Neural progenitor cell (in vitro differentiated cells): Measurements from ENCODE around the gene CYP1A2. TPM values are rescaled to one million over a fixed set of nuclear protein-coding genes. Genes with fewer than 3 reads are reported as not detected.
A peak's percentile ranks its signal among the peaks of the same experiment; 100 is the strongest.

Experiments
- DNase-seq: peaks from one replicate; pipeline ENCODE4 v3.0.0-alpha.2; 2016; ENCODE audit warnings: low spot score
- H2AFZ ChIP-seq: fragments of 200-600 bp; sonication (generic); replicated peaks from 2 replicates; pipeline ENCODE4 v1.6.1; 2016; ENCODE audit warnings: antibody characterized with exemption
- H3F3A ChIP-seq: fragments of 200-600 bp; sonication (generic); 2 replicates; pipeline ENCODE4 v1.6.1; 2016; ENCODE audit warnings: antibody characterized with exemption, low read depth
- H3K27ac ChIP-seq: fragments of 200-600 bp; sonication (generic); 2 replicates; pipeline ENCODE4 v1.5.1; 2016; ENCODE audit warnings: mild to moderate bottlenecking
- H3K27me3 ChIP-seq: fragments of 200-600 bp; sonication (generic); 2 replicates; pipeline ENCODE4 v1.6.1; 2016; ENCODE audit warnings: mild to moderate bottlenecking, moderate library complexity
- H3K36me3 ChIP-seq: fragments of 200-600 bp; sonication (generic); 2 replicates; pipeline ENCODE4 v1.5.1; 2016
- H3K4me1 ChIP-seq: fragments of 200-600 bp; sonication (generic); 2 replicates; pipeline ENCODE4 v1.6.1; 2016; ENCODE audit warnings: mixed run types
- H3K4me2 ChIP-seq: fragments of 200-600 bp; sonication (generic); 2 replicates; pipeline ENCODE4 v1.6.1; 2016
- H3K4me3 ChIP-seq: fragments of 200-600 bp; sonication (generic); 2 replicates; pipeline ENCODE4 v1.5.1; 2016
- H3K79me2 ChIP-seq: fragments of 200-600 bp; sonication (generic); 2 replicates; pipeline ENCODE4 v1.6.1; 2016; ENCODE audit warnings: low read depth
- H3K9ac ChIP-seq: fragments of 200-600 bp; sonication (generic); 2 replicates; pipeline ENCODE4 v1.6.1; 2016
- H3K9me3 ChIP-seq: fragments of 200-600 bp; sonication (generic); 2 replicates; pipeline ENCODE4 v1.5.1; 2016; ENCODE audit warnings: low read depth
- H4K20me1 ChIP-seq: fragments of 200-600 bp; sonication (generic); 2 replicates; pipeline ENCODE4 v1.6.1; 2016; ENCODE audit warnings: low read depth
- H3K27ac Mint-ChIP-seq: 3 replicates; pipeline ENCODE4 v1.8.0; 2021; ENCODE audit warnings: mixed read lengths
- H3K27me3 Mint-ChIP-seq: 2 replicates; pipeline ENCODE4 v1.8.0; 2022; ENCODE audit warnings: low read depth, mild to moderate bottlenecking, inconsistent platforms, moderate library complexity, mixed read lengths; ENCODE audit not compliant: insufficient read depth
- H3K36me3 Mint-ChIP-seq: 3 replicates; pipeline ENCODE4 v1.8.0; 2021; ENCODE audit warnings: mixed read lengths
- H3K4me1 Mint-ChIP-seq: 3 replicates; pipeline ENCODE4 v1.8.0; 2021; ENCODE audit warnings: mixed read lengths
- H3K4me3 Mint-ChIP-seq: 3 replicates; pipeline ENCODE4 v1.8.0; 2021; ENCODE audit warnings: mild to moderate bottlenecking, moderate library complexity, mixed read lengths
- H3K9me3 Mint-ChIP-seq: 3 replicates; pipeline ENCODE4 v1.8.0; 2020; ENCODE audit warnings: mixed read lengths
- EZH2 ChIP-seq: fragments of 200-600 bp; sonication (generic); IDR thresholded peaks from 2 replicates; pipeline ENCODE4 v1.6.1; 2017; ENCODE audit warnings: antibody characterized with exemption, mild to moderate bottlenecking, moderate library complexity
- EZH2phosphoT487 ChIP-seq: fragments of 200-600 bp; sonication (generic); IDR thresholded peaks from 2 replicates; pipeline ENCODE4 v1.6.1; 2017; ENCODE audit warnings: antibody characterized with exemption
- total RNA-seq: library from RNA; depleted of rRNA; stranded (reverse); fragments of >200 nt; gene quantifications from 2 replicates; pipeline ENCODE4 v1.2.3, GENCODE V29; 2015; ENCODE audit warnings: low replicate concordance
- TF ChIP-seq, protein P1 (sequence below): fragments of 200-600 bp; sonication (generic); IDR thresholded peaks from 2 replicates; pipeline ENCODE4 v1.5.1; 2017; ENCODE audit warnings: antibody characterized with exemption, mild to moderate bottlenecking

Gene CYP1A2
- total RNA-seq, 1 donor from 2014 or later, result not detected

GRCh38 chr15:74763416-74763815 lies 14.8 kb downstream of the CYP1A2 start:
- no peak overlapping the region for H3K9ac ChIP-seq
- H4K20me1 ChIP-seq, result no peaks in the 10 kb centered on the region
- H3K9me3 ChIP-seq, result no peaks in the 10 kb centered on the region
- no peaks in the 10 kb centered on the region for H3K36me3 ChIP-seq
- Mint-ChIP-seq H3K36me3 (no peaks in the 10 kb centered on the region), H3K27ac (no peak overlapping the region), H3K4me3 (no peak overlapping the region), H3K9me3 (no peaks in the 10 kb centered on the region), H3K27me3 (peaks cover 13% of the 10 kb centered on the region), H3K4me1 (peaks cover 18% of the 10 kb centered on the region)
- no peaks in the 10 kb centered on the region for H3K4me1 ChIP-seq
- no peak overlapping the region for H3K4me2 ChIP-seq
- H3K27me3 ChIP-seq, result peaks cover 10% of the 10 kb centered on the region
- H3K27ac ChIP-seq, result no peak overlapping the region
- H3K79me2 ChIP-seq, result no peaks in the 10 kb centered on the region
- H2AFZ ChIP-seq, result no peak overlapping the region
- TF ChIP-seq EZH2, result no peak
- TF ChIP-seq EZH2phosphoT487, result no peak
- TF ChIP-seq, protein P1, sequence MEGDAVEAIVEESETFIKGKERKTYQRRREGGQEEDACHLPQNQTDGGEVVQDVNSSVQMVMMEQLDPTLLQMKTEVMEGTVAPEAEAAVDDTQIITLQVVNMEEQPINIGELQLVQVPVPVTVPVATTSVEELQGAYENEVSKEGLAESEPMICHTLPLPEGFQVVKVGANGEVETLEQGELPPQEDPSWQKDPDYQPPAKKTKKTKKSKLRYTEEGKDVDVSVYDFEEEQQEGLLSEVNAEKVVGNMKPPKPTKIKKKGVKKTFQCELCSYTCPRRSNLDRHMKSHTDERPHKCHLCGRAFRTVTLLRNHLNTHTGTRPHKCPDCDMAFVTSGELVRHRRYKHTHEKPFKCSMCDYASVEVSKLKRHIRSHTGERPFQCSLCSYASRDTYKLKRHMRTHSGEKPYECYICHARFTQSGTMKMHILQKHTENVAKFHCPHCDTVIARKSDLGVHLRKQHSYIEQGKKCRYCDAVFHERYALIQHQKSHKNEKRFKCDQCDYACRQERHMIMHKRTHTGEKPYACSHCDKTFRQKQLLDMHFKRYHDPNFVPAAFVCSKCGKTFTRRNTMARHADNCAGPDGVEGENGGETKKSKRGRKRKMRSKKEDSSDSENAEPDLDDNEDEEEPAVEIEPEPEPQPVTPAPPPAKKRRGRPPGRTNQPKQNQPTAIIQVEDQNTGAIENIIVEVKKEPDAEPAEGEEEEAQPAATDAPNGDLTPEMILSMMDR, result no peak
- no peak overlapping the region for H3K4me3 ChIP-seq
- DNase-seq, result no peak
- H3F3A ChIP-seq, result peaks cover 23% of the 10 kb centered on the region

GRCh38 chr15:74767167-74768098 lies 18.8 kb downstream of the CYP1A2 start:
- Histone ChIP-seq H3K9me3 (no peaks in the 10 kb centered on the region), H2AFZ (no peak overlapping the region), H3K79me2 (no peaks in the 10 kb centered on the region), H3K9ac (no peak overlapping the region), H3F3A (peaks cover 11% of the 10 kb centered on the region), H3K36me3 (no peaks in the 10 kb centered on the region), H3K4me1 (peaks cover 9% of the 10 kb centered on the region), H3K4me3 (no peak overlapping the region), H4K20me1 (no peaks in the 10 kb centered on the region), H3K27me3 (peaks cover 16% of the 10 kb centered on the region), H3K4me2 (no peak overlapping the region), H3K27ac (no peak overlapping the region)
- Mint-ChIP-seq H3K27ac (no peak overlapping the region), H3K4me1 (peaks cover 23% of the 10 kb centered on the region), H3K27me3 (peaks cover 17% of the 10 kb centered on the region), H3K36me3 (no peaks in the 10 kb centered on the region), H3K4me3 (no peak overlapping the region), H3K9me3 (no peaks in the 10 kb centered on the region)
- TF ChIP-seq, protein P1, result no peak
- TF ChIP-seq EZH2, result no peak
- no peak for TF ChIP-seq EZH2phosphoT487
- DNase-seq, result no peak

- no peak overlapping the region for H3K4me3 Mint-ChIP-seq
- no peak overlapping the region for H3K9ac ChIP-seq
- peaks cover 17% of the 10 kb centered on the region for H3K27me3 Mint-ChIP-seq
- DNase-seq, result peak; percentile 53
- no peaks in the 10 kb centered on the region for H3K79me2 ChIP-seq
- H3K4me2 ChIP-seq, result peak overlapping the region; percentile 61
- no peak overlapping the region for H3K27ac ChIP-seq
- H3K27me3 ChIP-seq, result peaks cover 16% of the 10 kb centered on the region
- peak overlapping the region; percentile 32 for H2AFZ ChIP-seq
- peaks cover 13% of the 10 kb centered on the region for H3K4me1 ChIP-seq
- TF ChIP-seq, protein P1, result no peak
- no peak for TF ChIP-seq EZH2
- H4K20me1 ChIP-seq, result no peaks in the 10 kb centered on the region
- peaks cover 16% of the 10 kb centered on the region for H3F3A ChIP-seq
- no peak overlapping the region for H3K4me3 ChIP-seq
- no peaks in the 10 kb centered on the region for H3K36me3 Mint-ChIP-seq
- no peaks in the 10 kb centered on the region for H3K9me3 Mint-ChIP-seq
- no peaks in the 10 kb centered on the region for H3K36me3 ChIP-seq
- no peak overlapping the region for H3K27ac Mint-ChIP-seq
- no peaks in the 10 kb centered on the region for H3K9me3 ChIP-seq
- peaks cover 29% of the 10 kb centered on the region for H3K4me1 Mint-ChIP-seq
Observed at GRCh38 chr15:74768099-74768770, 19.6 kb downstream of the CYP1A2 start.
